IMR-90 (cell line): ENCODE results near the gene USP4. TPM values are rescaled to one million over a fixed set of nuclear protein-coding genes. Genes with fewer than 3 reads are reported as not detected.

Experiments
- ATAC-seq: fragments of 200-7000 bp; cut with Tn5 transposase; 2 replicates; pipeline ENCODE4 v1.9.1; 2020; ENCODE audit warnings: low read depth, mild to moderate bottlenecking, moderate library complexity
- BruUV-seq: library from RNA; stranded (reverse); fragments of 400-500 nt; replicated peaks from 2 replicates; lab custom pipeline; 2021; lab: Mats Ljungman, UMichigan
- CTCF ChIA-PET: fragments of 300-600 bp; formaldehyde crosslinking; extraction: SDS; loops from one replicate; lab custom pipeline; 2021; ENCODE audit warnings: antibody characterized with exemption; lab: Yijun Ruan, JAX
- POLR2A ChIA-PET: fragments of 300-600 bp; sonication (Branson Sonifier 250); formaldehyde crosslinking; loops from one replicate; lab custom pipeline; 2022; ENCODE audit warnings: antibody characterized with exemption; ENCODE audit not compliant: unreplicated experiment; lab: Charles Lee
- DNase-seq: peaks from one replicate; pipeline ENCODE4 v3.0.0; 2013
- H2AFZ ChIP-seq: replicated peaks from 2 replicates; pipeline ENCODE3; 2013; ENCODE audit warnings: low read length, mild to moderate bottlenecking; ENCODE audit not compliant: poor library complexity
- H2AK5ac ChIP-seq: 2 replicates; pipeline ENCODE4 v1.6.1; 2013; ENCODE audit warnings: low read depth, low read length, inconsistent platforms
- H2AK9ac ChIP-seq: replicated peaks from 2 replicates; pipeline ENCODE3; 2013; ENCODE audit warnings: mild to moderate bottlenecking, low read depth, low read length, moderate library complexity; ENCODE audit not compliant: poor library complexity
- H2BK120ac ChIP-seq: 2 replicates; pipeline ENCODE4 v1.6.1; 2013; ENCODE audit warnings: low read depth, low read length, inconsistent platforms
- H2BK15ac ChIP-seq: 3 replicates; pipeline ENCODE4 v1.6.1; 2013; ENCODE audit warnings: low read depth, low read length, inconsistent platforms
- H2BK20ac ChIP-seq: 2 replicates; pipeline ENCODE4 v1.6.1; 2013; ENCODE audit warnings: low read depth, mild to moderate bottlenecking, inconsistent platforms, low read length, moderate library complexity
- H2BK5ac ChIP-seq: 2 replicates; pipeline ENCODE4 v1.6.1; 2013; ENCODE audit warnings: mild to moderate bottlenecking, low read depth, low read length, inconsistent platforms; ENCODE audit not compliant: poor library complexity, severe bottlenecking
- H3K14ac ChIP-seq: replicated peaks from 2 replicates; pipeline ENCODE4 v1.6.1; 2013; ENCODE audit warnings: low read depth, low read length, inconsistent platforms
- H3K18ac ChIP-seq: 2 replicates; pipeline ENCODE4 v1.6.1; 2013; ENCODE audit warnings: low read depth, low read length, control low read depth
- H3K23ac ChIP-seq: 2 replicates; pipeline ENCODE4 v1.6.1; 2013; ENCODE audit warnings: low read depth, low read length, inconsistent platforms
- H3K27ac ChIP-seq: 2 replicates; pipeline ENCODE4 v1.5.1; 2013; ENCODE audit warnings: mild to moderate bottlenecking, control low read depth, low read length; ENCODE audit not compliant: insufficient read depth
- H3K27me3 ChIP-seq: 2 replicates; pipeline ENCODE4 v1.6.1; 2013; ENCODE audit warnings: low read length; ENCODE audit not compliant: control insufficient read depth, insufficient read depth
- H3K36me3 ChIP-seq: 2 replicates; pipeline ENCODE4 v1.6.1; 2013; ENCODE audit warnings: low read length, mixed read lengths; ENCODE audit not compliant: control insufficient read depth, insufficient read depth
- H3K4ac ChIP-seq: 2 replicates; pipeline ENCODE4 v1.6.1; 2013; ENCODE audit warnings: low read depth, low read length, inconsistent platforms
- H3K4me1 ChIP-seq: 2 replicates; pipeline ENCODE4 v1.6.1; 2013; ENCODE audit warnings: low read length, mixed read lengths; ENCODE audit not compliant: control insufficient read depth, insufficient read depth
- H3K4me2 ChIP-seq: 2 replicates; pipeline ENCODE4 v1.6.1; 2013; ENCODE audit warnings: low read depth, mild to moderate bottlenecking, control low read depth, low read length, moderate library complexity
- H3K4me3 ChIP-seq: 2 replicates; pipeline ENCODE4 v1.5.1; 2013; ENCODE audit warnings: low read depth, mild to moderate bottlenecking, control low read depth, low read length, moderate library complexity; ENCODE audit not compliant: insufficient read depth
- H3K56ac ChIP-seq: 2 replicates; pipeline ENCODE4 v1.6.1; 2013; ENCODE audit warnings: low read length, inconsistent platforms; ENCODE audit not compliant: insufficient read depth; ENCODE audit errors: extremely low read depth
- H3K79me1 ChIP-seq, 2 experiments: 2 replicates each; pipeline ENCODE4 v1.6.1; 2013; ENCODE audit warnings: low read length in 2 of 2, inconsistent platforms in 1 of 2, low read depth in 1 of 2
- H3K9ac ChIP-seq: 2 replicates; pipeline ENCODE4 v1.6.1; 2013; ENCODE audit warnings: low read depth, low read length, control low read depth
- H3K9me1 ChIP-seq: 2 replicates; pipeline ENCODE4 v1.6.1; 2013; ENCODE audit warnings: low read length, inconsistent platforms; ENCODE audit not compliant: insufficient read depth
- H3K9me3 ChIP-seq: 2 replicates; pipeline ENCODE4 v1.6.1; 2013; ENCODE audit warnings: low read length; ENCODE audit not compliant: control insufficient read depth, insufficient read depth
- H4K20me1 ChIP-seq: 2 replicates; pipeline ENCODE4 v1.6.1; 2013; ENCODE audit warnings: low read length, inconsistent platforms; ENCODE audit not compliant: insufficient read depth
- H4K5ac ChIP-seq: 2 replicates; pipeline ENCODE4 v1.6.1; 2013; ENCODE audit warnings: mild to moderate bottlenecking, low read depth, low read length, control low read depth
- H4K8ac ChIP-seq, 2 experiments: 2 replicates each; pipeline ENCODE4 v1.6.1; 2013; ENCODE audit warnings: low read depth in 2 of 2, low read length in 2 of 2, control low read depth in 1 of 2, inconsistent platforms in 1 of 2
- H4K91ac ChIP-seq: 2 replicates; pipeline ENCODE4 v1.6.1; 2013; ENCODE audit warnings: low read depth, low read length, inconsistent platforms; ENCODE audit not compliant: insufficient read depth
- BHLHE40 ChIP-seq: fragments of 150-350 bp; IDR thresholded peaks from 2 replicates; pipeline ENCODE4 v1.6.1; 2016; ENCODE audit warnings: mild to moderate bottlenecking, low read depth, low read length
- ELK1 ChIP-seq: fragments of 150-350 bp; IDR thresholded peaks from 2 replicates; pipeline ENCODE4 v1.6.1; 2016; ENCODE audit warnings: low read depth, mild to moderate bottlenecking, low read length, moderate library complexity, borderline replicate concordance
- MAFK ChIP-seq: IDR thresholded peaks from 2 replicates; pipeline ENCODE4 v1.6.1; 2012; ENCODE audit warnings: low read depth, low read length, improper control_type of control experiment
- NFE2L2 ChIP-seq: fragments of 150-350 bp; IDR thresholded peaks from 2 replicates; pipeline ENCODE4 v1.6.1; 2016; ENCODE audit warnings: low read depth, mild to moderate bottlenecking, low read length
- POLR2A ChIP-seq: IDR thresholded peaks from 2 replicates; pipeline ENCODE4 v1.6.1; 2012; ENCODE audit warnings: mild to moderate bottlenecking, low read depth, low read length
- RAD21 ChIP-seq: IDR thresholded peaks from 2 replicates; pipeline ENCODE4 v1.6.1; 2012; ENCODE audit warnings: low read length, improper control_type of control experiment
- RFX5 ChIP-seq: IDR thresholded peaks from 2 replicates; pipeline ENCODE4 v1.8.0; 2012; ENCODE audit warnings: low read depth, mild to moderate bottlenecking, low read length, moderate library complexity
- WGBS, 2 experiments: methylation state at CpG; one replicate each; pipeline versions ENCODE4 v1.1.5 to v1.1.7; 2013; ENCODE audit warnings: missing lambda C conversion rate in 2 of 2; ENCODE audit not compliant: insufficient read length in 1 of 2; ENCODE audit errors: extremely low coverage in 2 of 2; 5-methylcytosine and 5-hydroxymethylcytosine counted together
- dilution Hi-C: fragments of 300-500 bp; cut with HindIII; formaldehyde crosslinking; loops from one replicate; pipeline ENCODE4 v1.14.3; 2018; ENCODE audit warnings: low sequenced_read_pairs; ENCODE audit not compliant: unreplicated experiment
- in situ Hi-C: fragments of 300-500 bp; cut with MboI; formaldehyde crosslinking; loops from 3 replicates; pipeline ENCODE4 v1.14.3; 2019; ENCODE audit warnings: low sequenced_read_pairs, inconsistent platforms, mixed read lengths
- intact Hi-C: fragments of 100-400 bp; cut with micrococcal nuclease; formaldehyde crosslinking; loops from 2 replicates; pipeline ENCODE4 v1.10.0; 2022
- polyA plus RNA-seq, 3 experiments: library from polyadenylated mRNA; depleted of rRNA; stranded (reverse); fragments of >200 nt; gene quantifications; 2 replicates each; pipeline ENCODE4 v1.2.3, GENCODE V29; 2012; ENCODE audit warnings: low replicate concordance in 1 of 3
- total RNA-seq: library from RNA; depleted of rRNA; stranded (reverse); fragments of >200 nt; gene quantifications from 2 replicates; pipeline ENCODE4 v1.2.3, GENCODE V29; 2012

The USP4 gene
- total and polyA plus RNA-seq, 2 of the 4 experiments (the other 2 are of a cell fraction) = 29.9 to 42.3 TPM

GRCh38 chr3:49271047-49271446, 68.8 kb downstream of the USP4 start:
- H4K91ac ChIP-seq = no peak overlapping the region
- no peak overlapping the region for H3K4me2 ChIP-seq
- no peak overlapping the region for H2BK20ac ChIP-seq
- DNase-seq = no peak
- no peaks in the 10 kb centered on the region for H3K9me3 ChIP-seq
- TF ChIP-seq RAD21 = no peak
- no peak for TF ChIP-seq POLR2A
- no peak for TF ChIP-seq MAFK
- TF ChIP-seq ELK1 = no peak
- no peak for TF ChIP-seq NFE2L2
- TF ChIP-seq BHLHE40 = no peak
- no peak for TF ChIP-seq RFX5
- H4K8ac ChIP-seq = no peak overlapping the region
- no peak overlapping the region for H3K14ac ChIP-seq
- intact Hi-C loops = no loop called here
- H2AFZ ChIP-seq = no peak overlapping the region
- H3K9ac ChIP-seq = no peak overlapping the region
- no peak overlapping the region for H3K4ac ChIP-seq
- H3K23ac ChIP-seq = no peak overlapping the region
- no peak overlapping the region for H2BK15ac ChIP-seq
- in situ Hi-C loops = no loop called here
- no peak for ATAC-seq
- H4K5ac ChIP-seq = no peak overlapping the region
- no peak overlapping the region for H2BK120ac ChIP-seq
- no peak overlapping the region for H3K27ac ChIP-seq
- CTCF ChIA-PET = no interaction called here
- peaks cover 2% of the 10 kb centered on the region for H3K9me1 ChIP-seq
- H4K20me1 ChIP-seq = no peaks in the 10 kb centered on the region
- no peak overlapping the region for H2AK5ac ChIP-seq
- H3K18ac ChIP-seq = no peak overlapping the region
- BruUV-seq = no TSS peak
- H3K36me3 ChIP-seq = peaks cover 5% of the 10 kb centered on the region; the same call in 1 of the 2 replicates
- H3K56ac ChIP-seq = no peak overlapping the region
- POLR2A ChIA-PET = no interaction called here
- H3K79me1 ChIP-seq = no peaks in the 10 kb centered on the region; a peak in 1 of 4 replicates
- H2BK5ac ChIP-seq = no peak overlapping the region
- H3K4me1 ChIP-seq = peaks cover under 1% of the 10 kb centered on the region
- no peaks in the 10 kb centered on the region for H3K27me3 ChIP-seq
- 80% methylated on average over 1 of the region's 4 CpGs; no CpG with 5 or more reads in 1 of the 2 experiments for WGBS, 2 experiments
- H3K4me3 ChIP-seq = no peak overlapping the region
- dilution Hi-C loops = no loop called here
- H2AK9ac ChIP-seq = no peak overlapping the region
